ENCODE data around the gene PIK3C2G.

DNA sequence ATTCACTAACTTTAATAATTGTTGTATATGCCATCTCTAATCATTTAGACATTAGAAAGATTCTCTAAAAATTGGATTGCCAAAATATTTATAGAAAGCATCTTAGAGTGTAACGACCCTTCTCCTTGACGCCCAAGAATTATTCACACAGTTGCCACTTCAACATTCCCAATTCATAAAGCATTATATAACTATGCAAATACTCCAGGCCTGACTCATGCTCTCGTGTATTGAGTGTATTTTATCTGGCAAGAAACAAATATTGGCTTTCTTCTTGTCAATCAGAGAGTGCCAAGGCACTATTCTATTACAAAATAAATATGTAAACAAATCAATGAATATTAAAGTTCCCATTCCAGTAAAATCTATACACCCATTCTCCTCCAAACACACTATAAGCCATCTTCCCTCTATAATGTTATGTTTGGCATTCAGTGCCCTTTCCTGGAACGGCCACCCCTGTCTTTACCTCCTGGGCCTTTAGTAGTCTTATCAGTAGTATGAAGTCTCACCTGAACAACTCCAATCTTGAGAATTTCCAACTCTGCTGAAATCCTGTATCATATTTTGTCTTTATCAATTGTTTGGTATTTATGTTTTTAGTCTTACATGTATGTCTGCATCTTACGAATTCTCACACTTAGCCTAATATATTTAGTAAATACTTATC is 182.6 kb downstream of the PIK3C2G start:
- TF ChIP-seq, protein P1, sequence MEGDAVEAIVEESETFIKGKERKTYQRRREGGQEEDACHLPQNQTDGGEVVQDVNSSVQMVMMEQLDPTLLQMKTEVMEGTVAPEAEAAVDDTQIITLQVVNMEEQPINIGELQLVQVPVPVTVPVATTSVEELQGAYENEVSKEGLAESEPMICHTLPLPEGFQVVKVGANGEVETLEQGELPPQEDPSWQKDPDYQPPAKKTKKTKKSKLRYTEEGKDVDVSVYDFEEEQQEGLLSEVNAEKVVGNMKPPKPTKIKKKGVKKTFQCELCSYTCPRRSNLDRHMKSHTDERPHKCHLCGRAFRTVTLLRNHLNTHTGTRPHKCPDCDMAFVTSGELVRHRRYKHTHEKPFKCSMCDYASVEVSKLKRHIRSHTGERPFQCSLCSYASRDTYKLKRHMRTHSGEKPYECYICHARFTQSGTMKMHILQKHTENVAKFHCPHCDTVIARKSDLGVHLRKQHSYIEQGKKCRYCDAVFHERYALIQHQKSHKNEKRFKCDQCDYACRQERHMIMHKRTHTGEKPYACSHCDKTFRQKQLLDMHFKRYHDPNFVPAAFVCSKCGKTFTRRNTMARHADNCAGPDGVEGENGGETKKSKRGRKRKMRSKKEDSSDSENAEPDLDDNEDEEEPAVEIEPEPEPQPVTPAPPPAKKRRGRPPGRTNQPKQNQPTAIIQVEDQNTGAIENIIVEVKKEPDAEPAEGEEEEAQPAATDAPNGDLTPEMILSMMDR (IDR thresholded peaks at IDR 0.05; ENCODE audit: borderline replicate concordance, extremely low read depth, low read length, poor library complexity, severe bottlenecking), result no peak
- TF ChIP-seq EZH2 (IDR thresholded peaks at IDR 0.05; ENCODE audit: borderline replicate concordance, low read depth, low read length, severe bottlenecking), result no peak

All from DND-41 (cell line).